Measurements from ENCODE around the gene SYT3.
"Not testable (repeated sequence)": the region's sequence is repeated elsewhere in the genome, so short reads cannot be mapped to it uniquely, and the experiment has no call there.

SYT3 gene

GRCh38 chr19:50601407-50602088, 38.1 kb downstream of the SYT3 start:
- no peak for DNase-seq

GRCh38 chr19:50599427-50599826, 40.3 kb downstream of the SYT3 start:
- no peak for DNase-seq

- no peak for DNase-seq
Measured at GRCh38 chr19:50590191-50590590, 49.5 kb downstream of the SYT3 start.

- not testable (repeated sequence) for DNase-seq
Measured at GRCh38 chr19:50581795-50582660, 57.7 kb downstream of the SYT3 start.

- DNase-seq: no peak
Measured at GRCh38 chr19:50580970-50581634, 58.6 kb downstream of the SYT3 start.

GRCh38 chr19:50580240-50580639, 59.4 kb downstream of the SYT3 start:
- DNase-seq: no peak

GRCh38 chr19:50576769-50577168, 62.9 kb downstream of the SYT3 start:
- not testable (repeated sequence) for DNase-seq

GRCh38 chr19:50573741-50574461, 65.8 kb downstream of the SYT3 start:
- DNase-seq: no peak
